Measurements from ENCODE around the gene WSB1.

WSB1 gene

DNA sequence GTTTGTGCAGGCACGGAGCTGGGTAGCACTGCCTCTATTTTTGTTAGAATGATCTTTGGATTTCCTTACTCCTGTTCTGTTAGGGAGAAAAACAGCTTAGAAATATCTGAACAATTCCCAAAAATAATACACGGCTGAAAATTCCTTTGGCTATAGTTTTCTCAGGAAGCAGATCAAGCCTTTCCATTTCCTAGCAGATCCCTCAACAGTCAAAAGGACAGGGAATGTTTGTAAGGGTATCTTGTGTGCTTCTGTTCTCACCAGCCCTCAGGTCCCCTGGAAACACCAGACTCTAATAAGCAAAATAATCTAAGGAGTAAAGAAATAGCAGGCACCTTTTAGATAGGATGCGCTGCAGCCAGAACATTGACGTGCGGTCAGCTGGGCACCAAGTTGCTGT is 30.5 kb upstream of the WSB1 start:
- no peaks in the 10 kb centered on the region for H3K9me3 ChIP-seq (ENCODE audit: insufficient read depth, low read length, severe bottlenecking)
- H3K4me2 ChIP-seq (ENCODE audit: insufficient read depth, low read length): no peak overlapping the region
- no peaks in the 10 kb centered on the region for H3K36me3 ChIP-seq (ENCODE audit: insufficient read depth, low read length)
- no peak overlapping the region for H3K4me3 ChIP-seq (ENCODE audit: low read depth in 1 of 2, low read length in 2 of 2)
- H3K9ac ChIP-seq (ENCODE audit: low read depth, low read length): no peak overlapping the region
- TF ChIP-seq, protein P1, sequence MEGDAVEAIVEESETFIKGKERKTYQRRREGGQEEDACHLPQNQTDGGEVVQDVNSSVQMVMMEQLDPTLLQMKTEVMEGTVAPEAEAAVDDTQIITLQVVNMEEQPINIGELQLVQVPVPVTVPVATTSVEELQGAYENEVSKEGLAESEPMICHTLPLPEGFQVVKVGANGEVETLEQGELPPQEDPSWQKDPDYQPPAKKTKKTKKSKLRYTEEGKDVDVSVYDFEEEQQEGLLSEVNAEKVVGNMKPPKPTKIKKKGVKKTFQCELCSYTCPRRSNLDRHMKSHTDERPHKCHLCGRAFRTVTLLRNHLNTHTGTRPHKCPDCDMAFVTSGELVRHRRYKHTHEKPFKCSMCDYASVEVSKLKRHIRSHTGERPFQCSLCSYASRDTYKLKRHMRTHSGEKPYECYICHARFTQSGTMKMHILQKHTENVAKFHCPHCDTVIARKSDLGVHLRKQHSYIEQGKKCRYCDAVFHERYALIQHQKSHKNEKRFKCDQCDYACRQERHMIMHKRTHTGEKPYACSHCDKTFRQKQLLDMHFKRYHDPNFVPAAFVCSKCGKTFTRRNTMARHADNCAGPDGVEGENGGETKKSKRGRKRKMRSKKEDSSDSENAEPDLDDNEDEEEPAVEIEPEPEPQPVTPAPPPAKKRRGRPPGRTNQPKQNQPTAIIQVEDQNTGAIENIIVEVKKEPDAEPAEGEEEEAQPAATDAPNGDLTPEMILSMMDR (IDR thresholded peaks at IDR 0.05; ENCODE audit: borderline replicate concordance, extremely low read depth, low read length, poor library complexity, severe bottlenecking): no peak
- TF ChIP-seq EZH2 (IDR thresholded peaks at IDR 0.05; ENCODE audit: borderline replicate concordance, low read depth, low read length, severe bottlenecking): no peak
- H4K20me1 ChIP-seq (ENCODE audit: insufficient read depth, low read length): no peaks in the 10 kb centered on the region
- no peak overlapping the region for H2AFZ ChIP-seq (ENCODE audit: low read depth, low read length)
- H3K27me3 ChIP-seq (ENCODE audit: insufficient read depth, low read length, poor library complexity): no peaks in the 10 kb centered on the region
- H3K79me2 ChIP-seq (ENCODE audit: insufficient read depth, low read length): no peaks in the 10 kb centered on the region
- H3K27ac ChIP-seq (ENCODE audit: low read length): no peak overlapping the region
- DNase-seq (no peak), ATAC-seq (ENCODE audit: insufficient read depth, low read depth) (no peak)
- H3K4me1 ChIP-seq (ENCODE audit: insufficient read depth, low read length): no peaks in the 10 kb centered on the region

DNA sequence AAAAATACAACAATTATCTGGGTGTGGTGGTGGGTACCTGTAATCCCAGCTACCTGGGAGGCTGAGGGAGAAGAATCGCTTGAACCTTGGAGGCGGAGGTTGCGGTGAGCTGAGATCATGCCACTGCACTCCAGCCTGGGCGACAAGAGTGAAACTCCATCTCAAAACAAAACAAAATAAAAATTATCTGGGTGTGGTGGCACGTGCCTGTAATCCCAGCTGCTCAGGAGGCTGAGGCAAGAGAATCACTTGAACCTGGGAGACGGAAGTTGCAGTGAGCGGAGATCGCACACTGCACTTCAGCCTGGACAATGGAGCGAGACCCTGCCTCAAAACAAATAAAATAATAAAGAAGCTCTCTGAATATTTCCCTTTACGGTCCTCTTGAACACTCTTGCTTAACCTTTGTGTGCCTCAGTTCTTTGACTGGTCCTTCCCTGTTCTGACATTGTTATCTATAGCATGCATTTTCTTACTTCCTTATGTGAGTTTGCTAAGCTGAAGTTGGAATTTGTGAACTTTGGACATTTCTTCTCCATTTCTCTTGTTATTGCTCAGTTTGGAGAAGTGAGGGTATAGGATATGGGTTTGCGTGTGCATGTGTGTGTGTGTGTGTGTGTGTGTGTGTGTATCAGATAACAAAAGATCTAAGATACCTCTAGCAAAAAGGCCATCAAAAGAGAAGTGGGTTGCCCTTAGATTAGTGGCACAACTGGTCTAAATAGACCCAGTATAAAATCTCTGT is 29.7 kb upstream of the WSB1 start:
- no peak overlapping the region for H3K4me3 ChIP-seq (ENCODE audit: low read depth in 1 of 2, low read length in 2 of 2)
- no peak overlapping the region for H3K9ac ChIP-seq (ENCODE audit: low read depth, low read length)
- no peak overlapping the region for H3K4me2 ChIP-seq (ENCODE audit: insufficient read depth, low read length)
- H3K36me3 ChIP-seq (ENCODE audit: insufficient read depth, low read length): no peaks in the 10 kb centered on the region
- TF ChIP-seq EZH2 (IDR thresholded peaks at IDR 0.05; ENCODE audit: borderline replicate concordance, low read depth, low read length, severe bottlenecking): no peak
- TF ChIP-seq, protein P1 (IDR thresholded peaks at IDR 0.05; ENCODE audit: borderline replicate concordance, extremely low read depth, low read length, poor library complexity, severe bottlenecking): no peak
- ATAC-seq (ENCODE audit: insufficient read depth, low read depth) (no peak), DNase-seq (no peak)
- no peak overlapping the region for H2AFZ ChIP-seq (ENCODE audit: low read depth, low read length)
- H3K27me3 ChIP-seq (ENCODE audit: insufficient read depth, low read length, poor library complexity): peaks cover 3% of the 10 kb centered on the region
- no peaks in the 10 kb centered on the region for H4K20me1 ChIP-seq (ENCODE audit: insufficient read depth, low read length)
- no peaks in the 10 kb centered on the region for H3K9me3 ChIP-seq (ENCODE audit: insufficient read depth, low read length, severe bottlenecking)
- H3K79me2 ChIP-seq (ENCODE audit: insufficient read depth, low read length): no peaks in the 10 kb centered on the region
- H3K4me1 ChIP-seq (ENCODE audit: insufficient read depth, low read length): no peaks in the 10 kb centered on the region
- H3K27ac ChIP-seq (ENCODE audit: low read length): no peak overlapping the region

DNA sequence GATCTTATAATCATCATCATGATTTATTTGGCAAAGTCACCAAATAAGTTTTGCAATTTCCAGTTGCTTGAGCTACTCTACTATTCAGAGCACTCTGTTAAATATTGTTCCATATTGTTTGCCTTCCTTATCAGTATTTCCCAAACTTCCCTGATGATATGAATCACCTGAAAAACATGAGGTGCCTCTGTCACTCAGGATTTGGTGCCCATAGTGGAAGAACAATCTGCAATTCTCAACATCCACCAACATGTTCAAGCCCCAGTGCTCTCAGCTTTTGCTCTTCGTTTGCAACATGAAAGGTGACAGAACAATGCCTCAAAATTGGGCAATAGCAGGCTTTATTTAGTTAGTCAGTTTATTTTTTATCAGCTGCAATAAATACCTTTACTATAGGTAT is 28.6 kb upstream of the WSB1 start:
- Histone ChIP-seq H3K27ac (ENCODE audit: low read length) (no peak overlapping the region), H3K36me3 (ENCODE audit: insufficient read depth, low read length) (no peaks in the 10 kb centered on the region), H4K20me1 (ENCODE audit: insufficient read depth, low read length) (no peaks in the 10 kb centered on the region), H3K4me2 (ENCODE audit: insufficient read depth, low read length) (no peak overlapping the region), H3K27me3 (ENCODE audit: insufficient read depth, low read length, poor library complexity) (peaks cover 3% of the 10 kb centered on the region), H3K9me3 (ENCODE audit: insufficient read depth, low read length, severe bottlenecking) (no peaks in the 10 kb centered on the region), H3K4me1 (ENCODE audit: insufficient read depth, low read length) (no peaks in the 10 kb centered on the region), H3K9ac (ENCODE audit: low read depth, low read length) (no peak overlapping the region), H3K79me2 (ENCODE audit: insufficient read depth, low read length) (no peaks in the 10 kb centered on the region), H3K4me3 (ENCODE audit: low read depth in 1 of 2, low read length in 2 of 2) (no peak overlapping the region), H2AFZ (ENCODE audit: low read depth, low read length) (no peak overlapping the region)
- ATAC-seq (ENCODE audit: insufficient read depth, low read depth): no peak
- no peak for TF ChIP-seq EZH2 (IDR thresholded peaks at IDR 0.05; ENCODE audit: borderline replicate concordance, low read depth, low read length, severe bottlenecking)
- TF ChIP-seq, protein P1 (IDR thresholded peaks at IDR 0.05; ENCODE audit: borderline replicate concordance, extremely low read depth, low read length, poor library complexity, severe bottlenecking): no peak
- no peak for DNase-seq

Data from DND-41 (cell line).